Measurements from ENCODE around the gene OLFM1.

OLFM1 gene

DNA sequence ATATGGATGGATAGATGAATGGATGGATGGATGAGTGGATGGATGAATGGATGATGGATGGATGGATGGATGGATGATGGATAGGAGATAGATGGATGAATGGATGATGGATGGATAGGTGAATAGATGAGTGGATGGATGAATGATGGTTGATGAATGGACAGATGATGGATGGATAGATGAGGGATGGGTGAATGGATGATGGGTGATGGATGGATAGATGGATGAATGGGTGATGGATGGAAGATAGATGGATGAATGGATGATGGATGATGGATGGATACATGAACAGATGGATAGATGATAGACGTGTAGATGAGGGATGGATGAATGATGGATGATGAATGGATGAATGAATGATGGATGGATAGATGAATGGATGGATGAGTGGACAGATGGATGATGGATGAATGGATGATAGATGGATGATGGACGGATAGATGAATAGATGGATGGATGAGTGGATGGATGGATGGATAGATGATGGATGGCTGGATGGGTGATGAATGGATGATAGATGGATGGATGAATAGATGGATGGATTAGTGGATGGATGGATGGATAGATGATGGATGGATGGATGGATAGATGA is 53.8 kb downstream of the OLFM1 start:
- TF ChIP-seq, protein P1, sequence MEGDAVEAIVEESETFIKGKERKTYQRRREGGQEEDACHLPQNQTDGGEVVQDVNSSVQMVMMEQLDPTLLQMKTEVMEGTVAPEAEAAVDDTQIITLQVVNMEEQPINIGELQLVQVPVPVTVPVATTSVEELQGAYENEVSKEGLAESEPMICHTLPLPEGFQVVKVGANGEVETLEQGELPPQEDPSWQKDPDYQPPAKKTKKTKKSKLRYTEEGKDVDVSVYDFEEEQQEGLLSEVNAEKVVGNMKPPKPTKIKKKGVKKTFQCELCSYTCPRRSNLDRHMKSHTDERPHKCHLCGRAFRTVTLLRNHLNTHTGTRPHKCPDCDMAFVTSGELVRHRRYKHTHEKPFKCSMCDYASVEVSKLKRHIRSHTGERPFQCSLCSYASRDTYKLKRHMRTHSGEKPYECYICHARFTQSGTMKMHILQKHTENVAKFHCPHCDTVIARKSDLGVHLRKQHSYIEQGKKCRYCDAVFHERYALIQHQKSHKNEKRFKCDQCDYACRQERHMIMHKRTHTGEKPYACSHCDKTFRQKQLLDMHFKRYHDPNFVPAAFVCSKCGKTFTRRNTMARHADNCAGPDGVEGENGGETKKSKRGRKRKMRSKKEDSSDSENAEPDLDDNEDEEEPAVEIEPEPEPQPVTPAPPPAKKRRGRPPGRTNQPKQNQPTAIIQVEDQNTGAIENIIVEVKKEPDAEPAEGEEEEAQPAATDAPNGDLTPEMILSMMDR (IDR thresholded peaks at IDR 0.05): no peak
- Histone ChIP-seq H3K9me3 (peaks cover 0 to 8% (median 3%) of the 10 kb centered on the region in 3 donors), H3K27me3 (peaks cover 0 to 53% of the 10 kb centered on the region in 2 donors), H3K36me3 (no peaks in the 10 kb centered on the region), H3K4me1 (peaks cover 0 to 7% (median 6%) of the 10 kb centered on the region in 4 donors), H3K4me3 (no peak overlapping the region), H3K27ac (no peak overlapping the region)
- DNase-seq: no peak
- intact Hi-C loops (cut with DNase I; ENCODE audit: low total_unique reads): no loop called here

DNA sequence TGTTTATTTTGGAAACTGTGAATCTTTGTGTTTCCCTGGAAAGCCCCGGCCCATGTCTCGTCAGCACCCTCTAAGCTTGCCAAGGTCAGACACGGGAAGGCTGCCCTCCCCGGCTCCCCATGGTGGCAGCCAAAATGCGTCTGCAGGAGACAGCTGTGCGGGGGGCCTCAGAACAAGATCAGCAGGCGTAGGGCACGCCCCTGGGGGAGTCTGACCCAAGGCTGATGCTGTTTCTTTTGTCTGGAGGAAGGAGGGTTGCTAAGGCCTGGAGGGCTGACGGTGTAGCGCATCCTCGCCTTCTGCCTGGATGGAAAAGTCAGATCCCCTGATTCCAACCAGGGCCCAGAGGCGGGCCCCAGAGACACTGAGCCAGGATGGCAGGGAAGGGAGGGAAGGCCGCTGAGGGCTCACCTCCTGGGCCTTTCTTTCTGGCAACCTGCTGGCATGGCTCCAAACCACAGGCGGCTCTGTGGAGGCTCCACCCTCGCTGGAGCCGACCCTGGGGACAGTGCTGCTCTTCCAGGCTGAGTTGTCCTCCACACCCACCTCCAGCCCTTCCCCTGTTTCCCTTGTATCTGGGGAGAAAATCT is 57.2 kb downstream of the OLFM1 start:
- intact Hi-C loops (cut with DNase I; ENCODE audit: low total_unique reads): no loop called here
- Histone ChIP-seq H3K27me3 (peaks cover 0 to 55% of the 10 kb centered on the region in 2 donors), H3K9me3 (peaks cover 0 to 4% (median 0%) of the 10 kb centered on the region in 3 donors), H3K4me3 (no peak overlapping the region), H3K36me3 (no peaks in the 10 kb centered on the region), H3K4me1 (no peaks in the 10 kb centered on the region), H3K27ac (no peak overlapping the region)
- TF ChIP-seq, protein P1 (IDR thresholded peaks at IDR 0.05): no peak
- DNase-seq: no peak

DNA sequence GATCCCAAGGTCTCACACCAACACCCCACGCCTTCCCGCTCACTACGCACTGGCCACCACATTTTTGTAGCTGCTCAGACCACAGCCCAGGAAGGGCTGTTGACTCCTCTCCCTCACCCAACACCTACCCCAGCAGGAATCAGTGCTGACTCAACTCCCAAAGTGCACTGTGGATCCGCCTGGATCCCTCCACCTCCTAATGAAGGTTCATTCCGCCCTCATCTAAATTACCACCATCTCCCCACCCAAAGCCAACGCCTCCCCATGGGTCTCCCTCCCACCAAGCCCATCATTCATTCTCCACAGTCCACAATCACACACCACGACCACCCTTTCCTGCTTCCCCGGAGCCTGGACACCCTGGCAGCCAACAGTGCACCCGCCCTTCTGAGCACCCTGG is 57.8 kb downstream of the OLFM1 start:
- intact Hi-C loops (cut with DNase I; ENCODE audit: low total_unique reads): no loop called here
- no peaks in the 10 kb centered on the region for H3K4me1 ChIP-seq

DNA sequence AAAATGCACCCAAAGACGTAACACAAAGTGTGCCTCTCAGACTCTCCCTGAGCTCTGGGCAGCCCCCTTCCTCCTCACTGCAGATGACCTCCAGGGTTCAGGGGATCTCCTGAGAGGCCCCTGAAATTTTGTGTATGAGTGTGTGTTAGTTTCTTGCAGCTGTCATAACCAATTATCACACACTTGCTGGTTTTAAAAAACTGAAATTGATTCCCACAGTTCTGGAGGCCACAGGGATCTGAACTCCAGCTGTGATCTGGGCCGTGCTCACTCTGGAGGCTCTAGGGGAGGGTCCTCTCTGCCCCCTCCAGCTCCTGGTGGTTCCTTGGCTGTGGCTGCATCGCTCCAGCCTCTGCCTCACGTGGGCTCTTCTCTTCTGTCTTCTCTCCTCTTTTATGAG is 58.8 kb downstream of the OLFM1 start:
- Histone ChIP-seq H3K4me3 (no peak overlapping the region), H3K9me3 (peaks cover 0 to 4% (median 0%) of the 10 kb centered on the region in 3 donors)
- TF ChIP-seq, protein P1 (IDR thresholded peaks at IDR 0.05): no peak

More for the DNA sequence above, 57.8 kb downstream of the OLFM1 start:
- H3K27ac ChIP-seq: no peak overlapping the region
- no peaks in the 10 kb centered on the region for H3K36me3 ChIP-seq
- TF ChIP-seq, protein P1 (IDR thresholded peaks at IDR 0.05): no peak
- H3K4me3 ChIP-seq: no peak overlapping the region
- H3K9me3 ChIP-seq: peaks cover 0 to 4% (median 0%) of the 10 kb centered on the region in 3 donors
- peaks cover 0 to 51% of the 10 kb centered on the region in 2 donors for H3K27me3 ChIP-seq
- no peak for DNase-seq

DNA sequence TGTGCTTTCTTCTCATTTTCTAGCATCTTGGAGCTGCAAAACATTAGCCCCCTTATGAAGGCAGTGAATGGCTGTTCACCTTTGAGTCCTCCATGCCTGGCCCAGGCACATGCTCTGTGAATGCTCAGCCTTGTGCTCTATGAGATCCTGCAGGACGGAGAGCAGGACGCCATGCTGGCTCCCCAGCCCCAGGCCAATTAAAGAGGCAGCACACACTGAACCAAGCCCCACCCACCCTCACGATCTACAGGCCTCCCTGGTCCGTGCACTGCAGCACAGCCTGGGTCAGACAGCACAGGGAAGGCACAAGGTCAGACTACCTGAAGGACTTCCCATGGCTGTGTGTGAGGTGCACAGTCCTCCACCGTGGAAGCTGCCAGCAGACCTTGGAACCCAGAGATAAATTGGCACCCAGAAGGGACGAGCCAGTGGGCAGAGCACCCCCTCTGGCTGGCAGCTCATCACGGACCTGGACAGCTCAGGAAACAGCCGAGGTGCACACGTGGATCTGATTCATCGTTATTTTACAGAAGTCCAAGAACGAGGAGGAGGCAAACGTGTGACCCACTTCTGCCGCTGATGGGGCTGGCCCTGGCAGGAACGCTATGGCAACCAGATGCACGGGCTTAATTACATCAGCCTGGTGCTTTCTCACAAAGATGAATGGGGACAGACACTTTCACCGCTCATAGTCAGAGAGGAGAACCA is 59.5 kb downstream of the OLFM1 start:
- peaks cover 0 to 56% of the 10 kb centered on the region in 2 donors for H3K27me3 ChIP-seq
- no peaks in the 10 kb centered on the region for H3K36me3 ChIP-seq
- DNase-seq: no peak
- no peaks in the 10 kb centered on the region for H3K4me1 ChIP-seq
- intact Hi-C loops (cut with DNase I; ENCODE audit: low total_unique reads): no loop called here
- no peak overlapping the region for H3K27ac ChIP-seq
- no peak overlapping the region for H3K4me3 ChIP-seq
- TF ChIP-seq, protein P1 (IDR thresholded peaks at IDR 0.05): no peak
- peaks cover 0 to 4% (median 0%) of the 10 kb centered on the region in 3 donors for H3K9me3 ChIP-seq

More for the DNA sequence above, 58.8 kb downstream of the OLFM1 start:
- no peak for DNase-seq
- Histone ChIP-seq H3K27ac (no peak overlapping the region), H3K27me3 (peaks cover 0 to 49% of the 10 kb centered on the region in 2 donors), H3K4me1 (no peaks in the 10 kb centered on the region), H3K36me3 (no peaks in the 10 kb centered on the region)
- intact Hi-C loops (cut with DNase I; ENCODE audit: low total_unique reads): no loop called here

All from tibial artery (tissue), 4 donors.